DMS79 (cell line): ENCODE measurements around the gene TK1.
"Not testable (repeated sequence)": the region's sequence is repeated elsewhere in the genome, so short reads cannot be mapped to it uniquely, and the experiment has no call there.

Source experiments
- DNase-seq: peaks from one replicate; lab custom pipeline; 2025; lab: John Stamatoyannopoulos, UW

Gene TK1

DNA sequence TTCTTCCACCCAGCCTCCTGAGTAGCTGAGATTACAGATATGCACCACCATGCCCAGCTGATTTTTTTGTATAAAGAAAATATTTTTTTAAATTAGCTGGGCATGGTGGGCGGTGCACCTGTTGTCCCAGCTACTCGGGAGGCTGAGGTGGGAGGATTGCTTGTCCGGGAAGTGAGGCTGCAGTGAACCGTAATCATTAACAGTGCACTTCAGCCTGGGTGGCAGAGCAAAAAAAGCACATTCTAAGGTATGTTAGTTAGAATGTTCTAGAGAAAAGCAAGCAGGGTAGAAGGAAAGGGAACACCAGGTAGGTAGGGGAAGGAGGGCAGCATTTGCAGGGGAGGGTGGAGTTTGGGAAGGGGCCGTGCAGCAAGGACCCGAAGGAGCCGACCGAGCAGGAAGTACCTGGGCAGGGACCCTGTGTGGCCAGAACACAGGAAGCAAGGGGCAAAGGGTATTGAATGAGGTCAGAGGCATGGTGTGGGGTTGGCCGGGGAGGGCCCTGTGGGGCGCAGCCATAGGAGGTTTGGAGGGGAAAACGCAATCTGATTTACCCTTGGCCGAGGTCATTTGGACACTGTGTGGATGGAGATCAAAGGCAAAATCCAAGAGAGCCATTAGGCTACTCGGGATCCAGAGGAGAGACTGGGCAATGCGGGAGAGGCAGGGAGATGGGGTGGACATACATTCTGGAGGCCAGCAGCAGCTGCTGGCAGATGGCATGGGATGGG, 38.4 kb downstream of the TK1 start:
- no peak for DNase-seq

DNA sequence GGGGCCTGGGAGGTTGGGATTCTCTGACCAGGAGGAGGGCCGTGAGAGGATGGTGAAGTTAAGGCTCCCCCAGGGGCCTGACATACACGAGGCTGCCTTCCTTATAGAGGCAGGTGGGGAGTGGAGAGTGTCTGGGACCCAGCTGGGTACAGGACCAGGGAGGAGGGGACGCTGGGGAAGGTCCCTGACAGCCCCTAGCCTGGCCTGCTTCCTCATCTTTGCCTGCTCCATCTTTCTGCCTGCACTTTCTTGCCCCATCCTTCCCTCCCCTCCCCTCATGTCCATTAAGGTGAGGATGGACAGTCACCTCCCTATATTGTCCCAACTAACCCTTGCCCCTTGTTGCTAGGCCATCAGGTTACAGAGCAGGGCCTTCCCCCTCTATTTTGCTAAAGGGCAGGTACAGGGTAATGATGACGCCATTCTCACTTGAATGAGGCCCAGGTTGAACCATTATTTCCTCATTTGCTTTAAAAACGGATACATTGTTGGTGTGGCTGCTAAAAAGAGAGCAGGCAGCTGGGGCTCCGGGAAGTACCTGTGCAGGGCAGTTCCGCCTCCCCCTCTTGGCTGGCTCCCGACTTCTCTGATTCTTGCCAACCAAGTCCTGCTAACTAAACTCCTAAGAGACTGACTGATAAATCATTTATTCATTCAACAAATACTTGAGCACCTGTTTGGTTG, 39.4 kb downstream of the TK1 start:
- no peak for DNase-seq

DNA sequence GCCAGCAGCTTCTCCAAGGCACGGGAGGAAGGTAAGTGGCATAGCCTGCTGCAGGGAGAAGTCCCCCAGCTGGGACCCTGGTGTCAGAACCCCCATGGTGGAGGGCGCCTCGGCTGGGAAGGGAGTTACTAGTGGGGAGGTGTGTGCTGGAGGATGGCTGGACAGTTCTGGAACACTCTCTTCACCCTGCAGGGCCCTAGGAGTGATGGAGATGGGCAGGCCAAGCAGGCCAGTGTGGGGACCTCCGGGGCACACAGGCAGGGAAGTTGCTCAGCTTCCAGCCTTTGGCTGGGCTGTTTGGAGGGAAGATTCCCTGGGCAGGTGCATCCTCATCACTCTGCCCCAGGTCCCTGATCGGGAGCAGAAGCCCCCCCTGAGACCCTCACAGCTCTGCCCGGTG, 40.0 kb downstream of the TK1 start:
- DNase-seq, result no peak

DNA sequence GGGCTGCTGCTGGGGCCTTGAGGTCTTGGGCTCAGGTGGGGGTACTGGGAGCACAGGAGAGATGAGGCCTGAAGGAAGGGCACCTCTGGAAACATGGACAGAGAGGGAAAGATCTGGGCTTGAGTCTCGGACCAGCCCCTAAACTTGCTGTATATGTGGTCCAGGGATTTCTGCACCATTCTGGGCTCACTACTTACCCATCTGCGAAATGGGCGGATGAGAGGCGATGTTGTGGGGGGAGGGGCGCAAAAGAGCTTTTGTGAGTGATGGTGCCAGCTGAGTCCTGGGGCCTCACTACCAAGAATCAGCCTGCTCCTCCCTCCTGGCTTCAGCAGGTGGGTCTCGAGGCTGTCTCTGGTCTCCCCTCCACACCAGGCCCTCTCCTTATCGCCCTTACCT, 40.4 kb downstream of the TK1 start:
- DNase-seq, result no peak

DNA sequence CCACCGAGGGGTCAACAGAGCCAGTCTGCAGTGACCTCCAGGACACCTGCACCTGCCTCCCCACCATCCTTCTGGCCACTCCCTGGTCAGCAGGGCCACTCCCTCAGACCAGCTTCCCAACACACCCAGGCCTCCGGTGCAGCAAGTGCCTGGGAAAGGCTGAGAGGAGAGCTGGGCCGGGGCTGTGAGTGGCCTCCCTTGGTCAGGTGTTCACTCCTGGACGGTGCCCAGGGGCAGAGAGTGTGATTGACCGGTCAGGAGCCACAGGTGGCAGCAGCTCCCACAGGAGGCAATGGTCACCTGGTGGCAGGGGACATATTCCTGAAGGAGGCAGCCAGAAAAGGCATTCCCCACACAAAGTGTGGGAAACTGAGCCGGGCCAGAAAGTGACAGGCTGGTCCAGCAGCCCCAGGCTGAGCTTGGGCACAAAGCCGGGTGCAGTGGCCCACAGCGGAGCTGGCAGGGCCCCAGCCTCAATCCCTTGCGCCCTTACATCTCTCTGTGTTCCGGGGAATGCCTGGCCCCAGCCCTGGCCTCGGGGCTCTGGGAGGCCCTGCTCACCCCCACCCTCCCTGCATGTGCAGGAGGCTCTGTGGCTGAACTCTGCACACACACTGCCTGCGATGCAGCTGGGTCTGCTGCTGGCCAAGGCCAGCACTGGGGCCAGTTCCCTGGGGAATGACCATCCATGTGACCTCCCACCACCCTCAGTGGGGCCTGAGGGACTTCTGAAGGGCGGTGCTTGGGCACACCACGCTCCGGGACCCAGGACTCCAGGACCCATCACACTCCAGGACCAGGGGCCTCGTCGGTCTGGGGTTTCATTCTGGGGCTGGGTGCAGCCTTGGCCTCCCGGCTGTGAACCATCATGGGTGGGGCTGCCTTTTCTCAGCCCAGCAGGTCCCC, 41.9 kb downstream of the TK1 start:
- no peak for DNase-seq

DNA sequence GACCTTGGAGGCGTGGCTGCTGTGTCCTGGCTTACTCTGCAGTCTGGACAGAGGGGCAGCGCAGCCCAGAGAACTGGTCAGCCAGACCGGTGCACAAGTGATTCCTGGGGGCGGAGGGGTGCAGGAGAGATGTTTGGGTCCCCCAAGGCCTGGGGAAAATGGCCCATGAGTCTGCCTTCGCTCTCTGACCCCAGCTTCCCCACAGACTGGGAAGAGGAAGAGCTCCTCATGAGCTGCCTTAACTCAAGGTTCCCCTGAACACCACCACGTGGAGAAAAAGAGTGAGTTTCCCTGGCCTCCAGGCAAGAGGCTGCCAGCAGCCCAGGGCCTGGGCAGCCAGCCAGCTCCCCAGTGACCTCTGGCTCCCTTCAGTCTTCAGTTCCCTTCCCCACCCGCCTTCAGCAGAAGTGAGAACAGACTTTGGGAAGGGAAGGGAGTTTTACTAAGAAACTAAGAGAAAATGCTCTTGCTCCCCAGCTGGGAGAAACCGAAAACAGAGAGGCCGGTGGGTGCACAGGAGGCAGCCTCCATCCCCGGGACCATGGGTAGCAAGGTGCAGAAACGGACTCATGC, 42.6 kb downstream of the TK1 start:
- DNase-seq, result no peak

DNA sequence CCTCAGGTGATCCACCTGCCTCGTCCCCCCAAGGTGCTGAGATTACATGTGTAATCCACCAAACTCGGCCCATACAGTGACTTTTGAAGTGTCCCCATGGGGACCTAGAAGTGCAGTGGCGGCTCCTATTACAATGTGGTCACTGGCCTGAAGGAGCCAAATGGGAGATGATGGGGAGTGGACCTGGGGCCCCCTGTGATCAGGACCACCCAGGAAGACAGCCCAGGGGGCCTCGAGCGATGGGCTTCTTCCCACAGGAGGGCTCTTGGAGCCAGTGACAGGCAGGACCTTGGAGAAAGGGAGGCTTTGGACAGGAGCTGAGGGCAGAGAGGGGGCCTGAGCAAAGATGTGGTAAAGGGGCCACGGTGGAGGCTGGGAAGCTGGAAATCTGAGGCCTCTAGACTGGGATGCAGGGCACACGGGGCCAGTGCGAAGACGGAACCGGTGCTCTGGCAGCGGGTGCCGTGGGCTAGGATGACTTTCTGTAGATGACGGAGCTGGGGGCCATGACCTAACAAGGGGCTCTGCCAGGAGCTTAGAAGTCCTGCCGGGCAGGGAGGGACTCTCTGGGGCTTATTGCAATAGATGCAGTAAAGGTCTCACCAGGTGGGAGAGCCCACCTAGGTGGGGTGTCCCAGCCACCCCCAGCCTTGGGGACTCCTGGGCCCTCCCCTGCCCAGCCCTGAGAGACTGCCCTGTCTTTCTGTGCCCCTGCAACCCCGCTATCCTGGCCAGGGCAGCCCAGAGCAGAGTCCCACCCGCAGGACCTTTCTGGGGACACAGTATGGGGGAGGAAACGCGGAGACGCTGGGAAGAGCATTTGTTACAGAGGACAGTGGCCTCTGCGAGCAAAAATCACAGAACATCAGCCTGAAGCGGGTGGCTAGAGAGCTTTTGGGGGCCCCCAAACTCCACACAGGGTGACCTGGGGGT, 43.4 kb downstream of the TK1 start:
- no peak for DNase-seq

DNA sequence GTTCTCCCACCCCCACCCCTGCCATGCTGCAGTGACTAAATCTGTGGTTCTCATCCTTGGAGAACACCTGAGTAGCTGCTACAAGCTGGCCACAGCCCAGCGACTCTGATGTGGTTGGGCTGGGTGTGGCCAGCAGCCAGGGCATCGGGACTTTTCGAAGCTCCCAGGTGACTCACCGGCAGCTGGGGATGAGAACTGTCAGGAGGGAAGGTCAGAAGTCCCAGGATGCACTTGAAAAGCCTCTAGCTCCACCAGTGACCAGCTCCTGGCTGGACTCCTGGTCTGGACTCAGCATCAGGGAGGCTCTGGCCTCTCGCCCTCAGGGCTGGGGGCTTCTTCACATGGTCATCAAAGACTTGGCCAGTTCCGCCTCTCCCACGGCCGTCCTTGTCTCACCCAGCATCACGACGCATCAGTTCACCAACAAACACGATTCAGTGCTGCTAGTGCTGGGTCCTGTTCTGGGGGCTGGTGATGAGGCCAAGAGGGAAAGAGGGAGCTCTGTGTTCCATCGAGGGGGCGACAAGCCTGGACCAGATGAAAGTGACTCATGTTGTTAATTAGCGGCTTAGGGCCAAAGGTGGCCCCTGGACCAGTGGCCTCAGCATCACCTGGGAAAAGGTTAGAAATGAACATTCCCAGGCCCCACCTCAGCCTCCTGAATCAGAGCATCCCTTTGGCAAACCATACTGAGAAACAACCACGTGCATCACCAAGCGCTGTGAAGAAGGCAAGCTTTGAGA, 44.6 kb downstream of the TK1 start:
- DNase-seq, result peak; percentile 51

DNA sequence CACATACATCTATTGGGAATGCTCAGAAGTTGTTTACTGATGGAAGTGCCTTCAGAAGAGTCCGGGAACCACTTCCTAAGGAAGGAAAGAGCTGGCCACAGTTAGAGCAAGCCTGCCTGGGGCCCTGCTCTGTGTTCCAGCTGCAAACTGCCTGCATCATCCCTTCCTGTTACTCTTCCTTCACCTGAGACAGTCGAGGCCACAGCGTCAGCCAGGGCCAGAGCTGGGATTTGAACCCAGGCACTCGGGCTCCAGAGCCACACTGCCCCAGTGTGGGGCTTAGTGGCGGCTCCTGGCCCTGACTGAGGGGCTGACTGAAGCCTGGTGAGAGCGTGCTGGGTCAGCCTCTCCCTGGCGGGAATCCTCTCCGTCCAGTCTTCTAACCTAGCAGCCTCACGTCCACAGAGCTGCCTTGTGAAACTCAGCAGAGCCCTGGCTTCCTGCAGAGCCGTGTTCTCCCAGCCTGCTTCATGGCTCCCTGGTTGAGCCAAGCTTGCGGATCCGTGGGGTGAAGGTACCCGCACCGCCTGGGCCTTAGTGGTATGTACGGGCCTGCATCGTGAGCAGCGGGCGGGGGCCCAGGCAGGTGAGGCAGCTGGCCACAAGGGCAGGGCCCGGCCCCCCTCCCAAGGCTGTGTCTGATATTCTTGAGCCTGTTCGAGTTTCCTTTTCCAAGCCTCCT, 45.3 kb downstream of the TK1 start:
- no peak for DNase-seq

DNA sequence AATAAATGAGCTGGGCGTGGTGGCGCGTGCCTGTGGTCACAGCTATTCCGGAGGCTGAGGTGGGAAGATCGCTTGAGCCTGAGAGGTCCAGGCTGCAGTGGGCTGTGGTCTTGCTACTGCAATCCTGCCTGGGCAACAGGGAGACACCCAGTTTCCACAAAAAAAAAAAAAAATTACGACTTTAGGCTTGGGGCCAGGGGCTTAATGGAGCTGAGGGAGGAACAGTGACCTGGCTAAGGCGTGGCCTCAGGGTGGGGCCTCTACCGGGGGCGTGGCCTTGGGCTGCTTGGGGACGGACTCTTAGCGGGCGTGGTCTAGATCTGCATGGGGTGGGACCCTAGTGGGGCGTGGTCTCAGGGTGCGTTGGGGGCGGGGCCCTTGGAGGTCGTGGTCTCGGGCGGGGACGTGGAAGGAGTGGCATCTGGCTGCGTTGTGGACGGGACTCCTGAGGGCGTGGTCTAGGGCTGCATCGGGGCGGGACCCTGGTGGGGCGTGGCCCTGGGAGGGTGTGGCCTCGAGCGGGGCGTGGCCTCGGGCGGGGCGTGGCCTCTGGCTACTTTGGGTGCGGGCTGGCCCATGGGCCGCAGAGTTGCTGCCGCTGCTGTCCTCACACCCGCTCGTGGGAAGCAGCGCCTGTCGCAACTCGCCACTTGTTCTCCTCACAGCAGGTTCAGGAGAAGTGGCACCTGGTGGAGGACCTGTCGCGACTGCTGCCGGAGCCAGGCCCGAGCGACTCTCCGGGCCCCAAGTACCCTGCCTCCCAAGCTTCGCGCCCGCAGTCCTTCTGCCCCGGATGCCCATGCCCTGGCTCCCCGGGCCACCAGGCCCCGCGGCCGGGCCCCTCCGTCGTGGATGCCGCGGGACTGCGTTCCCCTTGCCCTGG, 46.4 kb downstream of the TK1 start:
- DNase-seq, result no peak

DNA sequence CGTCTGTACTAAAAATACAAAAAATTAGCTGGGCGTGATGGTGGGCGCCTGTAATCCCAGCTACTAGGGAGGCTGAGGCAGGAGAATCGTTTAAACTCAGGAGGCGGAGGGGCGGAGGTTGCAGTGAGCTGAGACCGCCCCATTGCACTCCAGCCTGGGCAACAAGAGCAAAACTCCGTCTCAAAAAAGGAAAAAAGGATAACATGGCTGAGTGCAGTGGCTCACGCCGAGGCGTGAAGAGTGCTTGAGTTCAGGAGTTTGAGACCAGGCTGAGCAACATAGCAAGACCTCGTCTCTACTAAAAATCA, 47.0 kb downstream of the TK1 start:
- DNase-seq, result not testable (repeated sequence)

DNA sequence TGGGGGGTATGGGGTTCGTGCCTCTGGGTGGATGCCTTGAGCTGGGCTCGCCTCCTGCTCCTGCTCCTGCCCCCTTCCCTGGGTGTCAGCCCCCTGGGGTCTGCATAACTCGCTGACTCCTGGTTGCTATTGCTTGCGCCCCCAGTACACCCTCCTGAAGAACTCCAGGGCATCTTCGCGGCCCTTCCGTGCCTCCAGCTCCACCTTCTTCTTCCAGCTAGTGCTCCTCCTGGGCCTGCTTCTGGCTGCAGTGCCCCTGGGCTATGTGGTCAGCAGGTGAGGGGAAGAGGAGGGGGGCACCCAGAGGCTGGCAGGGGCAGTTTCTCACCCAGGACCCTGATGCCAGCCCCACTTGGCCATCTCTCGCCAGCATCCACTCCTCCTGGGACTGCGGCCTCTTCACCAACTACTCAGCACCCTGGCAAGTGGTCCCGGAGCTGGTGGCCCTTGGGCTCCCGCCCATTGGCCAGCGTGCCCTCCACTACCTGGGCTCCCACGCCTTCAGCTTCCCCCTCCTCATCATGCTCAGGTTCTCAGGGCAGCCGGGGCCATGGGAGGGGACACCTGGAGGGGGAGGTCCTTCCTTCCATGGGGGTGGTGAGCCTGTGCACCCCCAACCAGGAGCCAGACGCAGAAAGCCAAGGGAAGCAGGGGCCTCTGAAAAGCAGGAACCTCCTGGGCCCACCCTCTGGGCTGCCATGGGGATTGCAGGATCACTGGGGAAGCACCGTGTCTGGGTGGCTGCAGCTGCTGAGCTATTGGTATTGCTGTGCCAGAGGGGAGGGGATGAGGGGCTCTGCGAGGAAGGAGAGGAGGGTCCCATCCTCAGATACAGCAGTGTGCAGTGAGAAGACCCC, 48.4 kb downstream of the TK1 start:
- no peak for DNase-seq

DNA sequence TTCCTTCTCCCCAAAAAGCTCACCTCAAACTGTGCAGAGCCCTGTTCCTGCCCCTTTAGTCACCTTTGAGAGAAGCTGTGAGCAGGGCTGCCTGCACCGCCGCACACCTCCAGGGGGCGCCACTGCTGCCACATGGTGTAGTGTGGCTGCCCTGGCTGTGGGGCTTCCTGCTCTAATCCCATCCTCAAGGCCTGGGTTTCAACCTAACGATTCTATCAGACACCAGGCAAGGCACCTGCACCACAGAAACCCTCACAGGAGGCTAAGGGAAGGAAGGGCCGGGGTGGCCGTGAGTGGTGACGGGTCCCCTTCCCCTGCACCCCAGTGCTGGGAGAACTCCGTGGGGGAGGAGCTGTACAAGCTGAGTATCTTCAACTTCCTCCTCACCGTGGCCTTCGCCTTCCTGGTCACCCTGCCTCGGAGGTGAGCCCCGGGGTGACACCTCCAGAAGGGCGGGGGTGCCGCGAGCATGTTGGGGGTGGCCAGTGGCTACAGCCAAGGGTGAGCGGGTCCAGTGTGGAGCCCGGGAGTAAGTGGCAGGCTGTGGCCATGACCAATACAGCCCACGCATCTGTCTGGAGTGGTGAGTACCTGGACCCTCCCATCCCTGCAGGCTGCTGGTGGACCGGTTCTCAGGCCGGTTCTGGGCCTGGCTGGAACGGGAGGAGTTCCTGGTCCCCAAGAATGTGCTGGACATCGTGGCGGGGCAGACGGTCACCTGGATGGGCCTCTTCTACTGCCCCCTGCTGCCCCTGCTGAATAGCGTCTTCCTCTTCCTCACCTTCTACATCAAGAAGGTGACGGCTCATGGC, 49.3 kb downstream of the TK1 start:
- no peak for DNase-seq

DNA sequence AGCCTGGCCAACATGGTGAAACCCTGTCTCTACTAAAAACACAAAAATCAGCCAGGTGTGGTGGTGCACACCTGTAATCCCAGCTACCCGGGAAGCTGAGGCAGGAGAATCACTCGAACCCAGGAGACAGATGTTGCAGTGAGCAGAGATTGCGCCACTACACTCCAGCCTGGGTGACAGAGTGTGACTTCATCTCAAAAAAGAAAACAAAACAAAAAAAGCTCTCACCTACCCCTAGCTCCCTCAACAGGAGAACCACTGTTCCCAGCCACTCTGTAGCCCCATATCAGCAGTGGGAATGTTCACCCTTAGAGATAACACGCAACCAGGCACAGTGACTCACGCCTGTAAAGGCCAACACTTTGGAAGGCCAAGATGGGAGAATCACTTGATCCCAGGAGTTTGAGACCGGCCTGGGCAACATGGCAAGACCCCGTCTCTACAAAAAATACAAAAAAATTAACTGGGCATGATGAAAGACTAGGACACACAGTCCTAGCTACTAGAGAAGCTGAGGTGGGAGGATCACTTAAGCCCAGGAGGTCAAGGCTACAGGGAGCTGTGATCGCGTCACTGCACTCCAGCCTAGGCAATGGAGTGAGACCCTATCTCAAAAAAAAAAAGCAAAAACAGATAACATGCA, 50.9 kb downstream of the TK1 start:
- DNase-seq, result no peak

DNA sequence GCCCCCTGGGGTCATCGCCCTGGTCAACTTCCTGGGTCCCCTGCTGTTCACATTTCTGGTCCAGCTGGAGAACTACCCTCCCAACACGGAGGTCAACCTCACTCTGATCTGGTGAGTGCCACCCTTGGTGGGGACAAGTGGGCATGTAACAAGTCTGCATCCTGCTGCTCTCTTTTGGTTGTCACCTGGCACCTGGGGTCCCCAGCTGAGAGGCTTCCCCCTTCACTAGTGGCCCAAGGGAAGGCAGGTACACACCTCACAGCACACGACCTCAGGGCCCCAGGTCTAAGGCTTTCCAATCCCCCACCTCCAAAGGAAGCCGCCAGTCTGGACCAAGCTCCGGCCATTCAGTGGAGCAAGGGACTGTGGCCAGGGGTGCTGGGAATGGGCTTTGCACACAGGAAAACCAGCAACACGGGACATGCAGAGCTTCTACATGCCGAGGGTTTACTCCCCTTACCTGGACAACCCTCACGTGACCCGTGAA, 51.9 kb downstream of the TK1 start:
- no peak for DNase-seq

DNA sequence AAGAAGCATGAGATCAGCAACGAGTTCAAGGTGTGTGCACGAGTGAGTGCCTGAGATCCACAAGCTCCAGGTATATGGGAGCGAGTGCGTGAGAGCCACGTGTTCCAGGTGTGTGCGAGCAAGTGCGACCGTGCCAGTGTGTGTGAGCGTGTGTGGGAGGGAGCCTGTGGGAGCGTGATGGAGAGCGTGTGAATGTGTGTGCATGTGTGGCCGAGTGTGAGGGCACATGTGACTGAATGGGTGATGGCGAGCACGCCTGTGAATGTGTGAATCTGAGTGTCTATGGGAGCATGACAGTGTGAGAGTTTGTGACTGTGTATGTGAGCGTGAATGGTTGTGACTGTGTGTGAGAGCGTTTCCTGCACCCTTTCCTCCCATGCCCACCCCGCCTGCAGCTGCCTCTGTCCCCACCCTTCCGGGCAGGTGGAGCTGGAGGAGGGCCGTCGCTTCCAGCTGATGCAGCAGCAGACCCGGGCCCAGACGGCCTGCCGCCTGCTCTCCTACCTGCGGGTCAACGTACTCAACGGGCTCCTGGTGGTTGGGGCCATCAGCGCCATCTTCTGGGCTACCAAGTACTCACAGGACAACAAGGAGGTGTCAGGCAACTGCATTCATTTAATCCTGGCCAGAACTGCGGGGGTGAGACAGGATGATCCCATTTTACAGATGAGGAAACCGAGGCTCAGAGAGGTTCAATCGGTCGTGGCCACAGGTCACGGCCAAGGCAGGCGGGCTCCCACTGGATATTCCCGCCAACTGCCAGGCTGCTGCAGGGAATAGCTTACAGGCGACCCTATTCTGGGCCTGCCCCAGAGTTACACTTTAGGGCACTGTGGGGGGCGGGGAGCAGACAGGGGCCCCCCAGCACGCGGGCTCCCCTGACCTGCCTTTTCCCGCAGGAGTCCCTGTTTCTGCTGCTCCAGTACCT, 52.6 kb downstream of the TK1 start:
- no peak for DNase-seq
